ENCODE results near the gene RBMS1.

GRCh38 chr2:160479269-160479668 is 14.3 kb downstream of the RBMS1 start:
- TF ChIP-seq CTCF (IDR thresholded peaks at IDR 0.05): no peak
- no peak for TF ChIP-seq POLR2A (IDR thresholded peaks at IDR 0.05)

Data from right lobe of liver (tissue), 4 donors.